ENCODE data around the gene ABHD12B.
"Not testable (repeated sequence)": the region's sequence is repeated elsewhere in the genome, so short reads cannot be mapped to it uniquely, and the experiment has no call there.

Gene ABHD12B

GRCh38 chr14:50936882-50937281, 65.0 kb downstream of the ABHD12B start:
- no peak for DNase-seq

- DNase-seq, result no peak
Measured at GRCh38 chr14:50937325-50937724, 65.5 kb downstream of the ABHD12B start.

- no peak for DNase-seq
Measured at GRCh38 chr14:50937800-50938199, 65.9 kb downstream of the ABHD12B start.

- DNase-seq, result no peak
Measured at GRCh38 chr14:50941151-50941550, 69.3 kb downstream of the ABHD12B start.

GRCh38 chr14:50941638-50942037, 69.8 kb downstream of the ABHD12B start:
- DNase-seq, result not testable (repeated sequence)

GRCh38 chr14:50943261-50943942, 71.5 kb downstream of the ABHD12B start:
- no peak for DNase-seq

- DNase-seq, result peak; percentile 15
Measured at GRCh38 chr14:50943943-50944646, 72.2 kb downstream of the ABHD12B start, which contains the start of gene PYGL. Gene PYGL (minus strand): TSS chr14:50944483. CDS start chr14:50944403, 80 bp downstream.

GRCh38 chr14:50944647-50945413, 73.0 kb downstream of the ABHD12B start:
- DNase-seq, result no peak

GRCh38 chr14:50946234-50946935, 74.5 kb downstream of the ABHD12B start:
- DNase-seq, result no peak

- DNase-seq, result no peak
Measured at GRCh38 chr14:50947446-50947845, 75.6 kb downstream of the ABHD12B start.

- no peak for DNase-seq
Measured at GRCh38 chr14:50948205-50948604, 76.4 kb downstream of the ABHD12B start.

- no peak for DNase-seq
Measured at GRCh38 chr14:50951032-50951431, 79.2 kb downstream of the ABHD12B start.

- no peak for DNase-seq
Measured at GRCh38 chr14:50953502-50953901, 81.6 kb downstream of the ABHD12B start.
